Activated B cell treated with CpG ODN at 0.5 μM for 24 hours (primary cell): ENCODE results near the gene MALT1. TPM values are rescaled to one million over a fixed set of nuclear protein-coding genes. Genes with fewer than 3 reads are reported as not detected.
A peak's percentile ranks its signal among the peaks of the same experiment; 100 is the strongest.

ENCODE experiments used
- ATAC-seq: fragments of 200-7000 bp; cut with Tn5 transposase; one replicate; pipeline ENCODE4 v1.10.0; 2021; ENCODE audit warnings: low read depth, mild to moderate bottlenecking, moderate library complexity
- CTCF ChIA-PET: fragments of 350-600 bp; sonication (Branson Sonifier 250); formaldehyde crosslinking; loops from one replicate; lab custom pipeline; 2021; ENCODE audit warnings: antibody characterized with exemption; lab: Charles Lee
- POLR2A ChIA-PET: fragments of 350-600 bp; sonication (Branson Sonifier 250); formaldehyde crosslinking; loops from one replicate; lab custom pipeline; 2021; ENCODE audit warnings: antibody characterized with exemption; lab: Charles Lee
- DNase-seq: peaks from one replicate; pipeline ENCODE4 v3.0.0; 2022
- H3K27ac Mint-ChIP-seq: one replicate; pipeline ENCODE4 v1.8.0; 2020; ENCODE audit warnings: mixed read lengths
- H3K27me3 Mint-ChIP-seq: one replicate; pipeline ENCODE4 v1.8.0; 2021; ENCODE audit warnings: mixed read lengths
- H3K36me3 Mint-ChIP-seq: one replicate; pipeline ENCODE4 v1.8.0; 2021; ENCODE audit warnings: low read depth, mixed read lengths
- H3K4me1 Mint-ChIP-seq: one replicate; pipeline ENCODE4 v1.8.0; 2021; ENCODE audit warnings: mixed read lengths
- H3K4me3 Mint-ChIP-seq: one replicate; pipeline ENCODE4 v1.8.0; 2020; ENCODE audit warnings: mild to moderate bottlenecking, mixed read lengths
- H3K9me3 Mint-ChIP-seq: one replicate; pipeline ENCODE4 v1.8.0; 2020; ENCODE audit warnings: mixed read lengths
- intact Hi-C: fragments of 100-400 bp; cut with micrococcal nuclease; formaldehyde crosslinking; loops from one replicate; pipeline ENCODE4 v1.15.1; 2024
- total RNA-seq: library from RNA; stranded (reverse); gene quantifications from 2 replicates; pipeline ENCODE4 v1.2.3, GENCODE V29; 2022
- TF ChIP-seq, protein P1 (sequence below): fragments of 200-600 bp; IDR thresholded peaks from one replicate; pipeline ENCODE4 v1.8.0; 2022; ENCODE audit warnings: antibody characterized with exemption, mild to moderate bottlenecking

MALT1 gene
- total RNA-seq, 1 donor from 2014 or later = 75.6 TPM

DNA sequence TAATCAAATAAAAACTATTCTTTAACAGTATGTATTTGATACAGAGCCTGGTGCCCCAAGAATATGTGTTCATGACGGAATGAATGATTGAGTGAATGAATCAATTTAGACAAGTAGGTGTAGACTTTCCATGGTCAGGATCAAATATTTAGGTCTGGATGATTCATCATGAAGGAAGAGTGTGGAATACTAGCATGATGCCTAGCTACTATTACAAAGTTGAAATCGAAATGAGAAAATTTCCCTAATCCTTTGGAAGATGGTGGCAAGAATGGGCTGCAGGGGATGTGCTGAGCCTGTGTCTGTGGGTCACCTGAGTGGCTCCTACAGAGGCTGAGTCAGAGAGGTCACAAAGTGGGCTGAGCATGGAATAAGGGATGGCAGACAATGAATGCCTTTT lies 3.1 kb upstream of the MALT1 start:
- Mint-ChIP-seq H3K36me3 (peaks cover 20% of the 10 kb centered on the region), H3K4me3 (no peak overlapping the region), H3K27me3 (no peaks in the 10 kb centered on the region), H3K4me1 (peaks cover 74% of the 10 kb centered on the region), H3K9me3 (no peaks in the 10 kb centered on the region), H3K27ac (no peak overlapping the region)
- CTCF ChIA-PET = no interaction called here
- TF ChIP-seq, protein P1, sequence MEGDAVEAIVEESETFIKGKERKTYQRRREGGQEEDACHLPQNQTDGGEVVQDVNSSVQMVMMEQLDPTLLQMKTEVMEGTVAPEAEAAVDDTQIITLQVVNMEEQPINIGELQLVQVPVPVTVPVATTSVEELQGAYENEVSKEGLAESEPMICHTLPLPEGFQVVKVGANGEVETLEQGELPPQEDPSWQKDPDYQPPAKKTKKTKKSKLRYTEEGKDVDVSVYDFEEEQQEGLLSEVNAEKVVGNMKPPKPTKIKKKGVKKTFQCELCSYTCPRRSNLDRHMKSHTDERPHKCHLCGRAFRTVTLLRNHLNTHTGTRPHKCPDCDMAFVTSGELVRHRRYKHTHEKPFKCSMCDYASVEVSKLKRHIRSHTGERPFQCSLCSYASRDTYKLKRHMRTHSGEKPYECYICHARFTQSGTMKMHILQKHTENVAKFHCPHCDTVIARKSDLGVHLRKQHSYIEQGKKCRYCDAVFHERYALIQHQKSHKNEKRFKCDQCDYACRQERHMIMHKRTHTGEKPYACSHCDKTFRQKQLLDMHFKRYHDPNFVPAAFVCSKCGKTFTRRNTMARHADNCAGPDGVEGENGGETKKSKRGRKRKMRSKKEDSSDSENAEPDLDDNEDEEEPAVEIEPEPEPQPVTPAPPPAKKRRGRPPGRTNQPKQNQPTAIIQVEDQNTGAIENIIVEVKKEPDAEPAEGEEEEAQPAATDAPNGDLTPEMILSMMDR = no peak
- POLR2A ChIA-PET = interaction anchor here (0.7 kb wide), 2 partner anchors 31 to 59 kb away, joined by 3 to 5 read pairs; no protein-coding TSS in a partner anchor
- no peak for DNase-seq
- no peak for ATAC-seq
- intact Hi-C loops = no loop called here

DNA sequence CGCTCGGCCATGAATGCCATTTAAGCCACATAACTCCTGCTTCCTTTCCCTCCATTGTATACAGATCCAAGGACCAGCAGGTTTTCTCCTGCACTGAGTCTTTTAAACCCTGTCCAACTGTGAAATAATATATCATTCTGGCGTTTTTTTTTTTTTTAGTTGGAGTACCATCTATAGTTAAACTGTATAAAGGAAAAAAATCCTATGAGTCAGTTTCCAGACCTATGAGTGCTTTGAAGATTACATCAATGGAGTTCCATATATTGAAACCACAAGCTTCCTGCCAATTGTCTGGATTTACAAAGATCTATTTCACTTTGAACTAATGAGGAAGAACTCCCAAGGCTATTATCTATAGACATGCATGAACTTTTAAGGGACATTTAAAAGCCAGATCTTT lies 2.4 kb upstream of the MALT1 start:
- POLR2A ChIA-PET = interaction anchor here (0.7 to 4.6 kb wide), 5 partner anchors 11 to 1222 kb away, joined by 5 to 190 read pairs (median 10); no protein-coding TSS in a partner anchor
- DNase-seq = no peak
- TF ChIP-seq, protein P1 = no peak
- no peaks in the 10 kb centered on the region for H3K27me3 Mint-ChIP-seq
- no peaks in the 10 kb centered on the region for H3K9me3 Mint-ChIP-seq
- peaks cover 75% of the 10 kb centered on the region for H3K4me1 Mint-ChIP-seq
- no peak overlapping the region for H3K27ac Mint-ChIP-seq
- CTCF ChIA-PET = interaction anchor here (1.0 to 4.0 kb wide), 2 partner anchors 95 to 139 kb away, joined by 5 to 28 read pairs; no protein-coding TSS in a partner anchor
- no peak overlapping the region for H3K4me3 Mint-ChIP-seq
- no peak for ATAC-seq
- peaks cover 24% of the 10 kb centered on the region for H3K36me3 Mint-ChIP-seq
- intact Hi-C loops = no loop called here

- Mint-ChIP-seq H3K27me3 (no peaks in the 10 kb centered on the region), H3K36me3 (peaks cover 34% of the 10 kb centered on the region), H3K4me1 (peaks cover 75% of the 10 kb centered on the region), H3K4me3 (peak overlapping the region; percentile 91), H3K27ac (peak overlapping the region; percentile 87), H3K9me3 (no peaks in the 10 kb centered on the region)
- TF ChIP-seq, protein P1 = no peak
- ChIA-PET CTCF (interaction anchor here (1.0 to 4.0 kb wide), 5 partner anchors 11 to 140 kb away, joined by 3 to 28 read pairs (median 9); no protein-coding TSS in a partner anchor), POLR2A (interaction anchor here (1.6 to 4.6 kb wide), 10 partner anchors 11 to 142 kb away, joined by 4 to 190 read pairs (median 17); no protein-coding TSS in a partner anchor)
- intact Hi-C loops = loop anchor here (2.0 to 10.0 kb wide), 6 partner anchors 33 to 625 kb away; partner anchors contain the start of gene NEDD4L
- ATAC-seq (no peak), DNase-seq (no peak)
Observed at GRCh38 chr18:58669731-58670378, 1.4 kb upstream of the MALT1 start.

GRCh38 chr18:58670404-58671110 lies 708 bp upstream of the MALT1 start:
- POLR2A ChIA-PET = interaction anchor here (0.6 to 4.6 kb wide), 28 partner anchors 10 to 402 kb away, joined by 3 to 190 read pairs (median 6); no protein-coding TSS in a partner anchor
- CTCF ChIA-PET = interaction anchor here (1.0 to 4.0 kb wide), 10 partner anchors 9 to 143 kb away, joined by 3 to 28 read pairs (median 6); no protein-coding TSS in a partner anchor
- TF ChIP-seq, protein P1 = no peak
- intact Hi-C loops = loop anchor here (1.0 to 10.0 kb wide), 12 partner anchors 8 to 626 kb away; partner anchors contain the start of gene NEDD4L
- Mint-ChIP-seq H3K27me3 (no peaks in the 10 kb centered on the region), H3K4me3 (peak overlapping the region; percentile 91), H3K36me3 (peaks cover 35% of the 10 kb centered on the region), H3K27ac (peak overlapping the region; percentile 87), H3K9me3 (no peaks in the 10 kb centered on the region), H3K4me1 (peaks cover 74% of the 10 kb centered on the region)
- DNase-seq (no peak), ATAC-seq (no peak)
